Mesenchymal stem cell (in vitro differentiated cells and primary cell): ENCODE measurements around the gene ACTN4.
A peak's percentile ranks its signal among the peaks of the same experiment; 100 is the strongest.

Experiments
- DNase-seq: peaks from one replicate; pipeline ENCODE4 v3.0.0-alpha.2; 2013
- H2AFZ ChIP-seq: one replicate; pipeline ENCODE4 v1.6.1; 2013; ENCODE audit warnings: low read depth, mild to moderate bottlenecking, control low read depth, inconsistent platforms, low read length, moderate library complexity
- H2AK5ac ChIP-seq: 2 replicates; pipeline ENCODE4 v1.6.1; 2013; ENCODE audit warnings: low read length, moderate library complexity, mild to moderate bottlenecking, inconsistent platforms; ENCODE audit not compliant: severe bottlenecking
- H2BK120ac ChIP-seq: one replicate; pipeline ENCODE4 v1.6.1; 2013; ENCODE audit warnings: low read depth, mild to moderate bottlenecking, inconsistent platforms, low read length, moderate library complexity
- H2BK12ac ChIP-seq, 2 experiments: one replicate each; pipeline ENCODE4 v1.6.1; 2013; ENCODE audit warnings: inconsistent platforms in 2 of 2, low read length in 2 of 2, mild to moderate bottlenecking in 2 of 2, moderate library complexity in 2 of 2, control low read depth in 1 of 2
- H2BK15ac ChIP-seq: one replicate; pipeline ENCODE4 v1.6.1; 2013; ENCODE audit warnings: mild to moderate bottlenecking, low read depth, inconsistent platforms; ENCODE audit not compliant: poor library complexity, severe bottlenecking
- H2BK5ac ChIP-seq: 2 replicates; pipeline ENCODE4 v1.6.1; 2013; ENCODE audit warnings: low read depth, mild to moderate bottlenecking, low read length, control low read depth, inconsistent platforms; ENCODE audit not compliant: poor library complexity, severe bottlenecking
- H3K14ac ChIP-seq, 2 experiments: one replicate each; pipeline ENCODE4 v1.6.1; 2013; ENCODE audit warnings: inconsistent platforms in 2 of 2, low read length in 2 of 2, control low read depth in 1 of 2, mild to moderate bottlenecking in 1 of 2, moderate library complexity in 1 of 2
- H3K18ac ChIP-seq, 2 experiments: one replicate each; pipeline ENCODE4 v1.6.1; 2013; ENCODE audit warnings: inconsistent platforms in 2 of 2, low read length in 2 of 2, control low read depth in 1 of 2, low read depth in 1 of 2, mild to moderate bottlenecking in 1 of 2
- H3K23ac ChIP-seq, 2 experiments: one replicate each; pipeline ENCODE4 v1.6.1; 2013; ENCODE audit warnings: inconsistent platforms in 2 of 2, low read length in 2 of 2, mild to moderate bottlenecking in 2 of 2, moderate library complexity in 2 of 2, control low read depth in 1 of 2
- H3K27ac ChIP-seq: 2 replicates; pipeline ENCODE4 v1.5.1; 2013; ENCODE audit warnings: mild to moderate bottlenecking, moderate library complexity, low read length, control low read depth, inconsistent platforms; ENCODE audit not compliant: poor library complexity, severe bottlenecking
- H3K27me3 ChIP-seq, 2 experiments: 2 replicates each; pipeline versions ENCODE4 v1.6.1 to v1.7.0; 2013; ENCODE audit warnings: low read length in 2 of 2, mild to moderate bottlenecking in 2 of 2, moderate library complexity in 2 of 2, control low read depth in 1 of 2, inconsistent platforms in 1 of 2; ENCODE audit not compliant: control insufficient read depth in 1 of 2, insufficient read depth in 1 of 2
- H3K36me3 ChIP-seq, 2 experiments: 2 replicates each; pipeline versions ENCODE4 v1.6.1 to v1.7.0; 2013; ENCODE audit warnings: low read length in 2 of 2, control low read depth in 1 of 2, inconsistent platforms in 1 of 2, low read depth in 1 of 2, mild to moderate bottlenecking in 1 of 2; ENCODE audit not compliant: insufficient read depth in 2 of 2, control insufficient read depth in 1 of 2
- H3K4ac ChIP-seq, 2 experiments: one replicate each; pipeline ENCODE4 v1.6.1; 2013; ENCODE audit warnings: inconsistent platforms in 2 of 2, low read length in 2 of 2, mild to moderate bottlenecking in 2 of 2, moderate library complexity in 2 of 2, control low read depth in 1 of 2, low read depth in 1 of 2
- H3K4me1 ChIP-seq: 2 replicates; pipeline ENCODE4 v1.6.1; 2013; ENCODE audit warnings: low read depth, low read length, control low read depth; ENCODE audit not compliant: control insufficient read depth, insufficient read depth
- H3K4me2 ChIP-seq: 2 replicates; pipeline ENCODE4 v1.6.1; 2013; ENCODE audit warnings: low read length, mild to moderate bottlenecking, inconsistent platforms; ENCODE audit not compliant: poor library complexity, severe bottlenecking
- H3K4me3 ChIP-seq, 2 experiments: 2 replicates each; pipeline versions ENCODE4 v1.5.1 to v1.7.0; 2013; ENCODE audit warnings: low read length in 2 of 2, mild to moderate bottlenecking in 2 of 2, control low read depth in 1 of 2, low read depth in 1 of 2; ENCODE audit not compliant: insufficient read depth in 1 of 2
- H3K79me1 ChIP-seq: replicated peaks from 2 replicates; pipeline ENCODE4 v1.6.1; 2013; ENCODE audit warnings: mild to moderate bottlenecking, control low read depth, low read length, inconsistent platforms; ENCODE audit not compliant: poor library complexity, severe bottlenecking
- H3K9ac ChIP-seq: 2 replicates; pipeline ENCODE4 v1.7.0; 2013; ENCODE audit warnings: mild to moderate bottlenecking, low read length, moderate library complexity
- H3K9me3 ChIP-seq: 2 replicates; pipeline ENCODE4 v1.7.0; 2013; ENCODE audit warnings: mild to moderate bottlenecking, low read length; ENCODE audit not compliant: control insufficient read depth
- H4K8ac ChIP-seq: one replicate; pipeline ENCODE4 v1.6.1; 2013; ENCODE audit warnings: inconsistent platforms, mild to moderate bottlenecking, low read length, moderate library complexity
- H4K91ac ChIP-seq: one replicate; pipeline ENCODE4 v1.6.1; 2013; ENCODE audit warnings: mild to moderate bottlenecking, low read length, inconsistent platforms
- WGBS: methylation state at CpG from one replicate; pipeline ENCODE4 v1.1.7; 2013; ENCODE audit warnings: mixed read lengths; 5-methylcytosine and 5-hydroxymethylcytosine counted together

ACTN4 gene

DNA sequence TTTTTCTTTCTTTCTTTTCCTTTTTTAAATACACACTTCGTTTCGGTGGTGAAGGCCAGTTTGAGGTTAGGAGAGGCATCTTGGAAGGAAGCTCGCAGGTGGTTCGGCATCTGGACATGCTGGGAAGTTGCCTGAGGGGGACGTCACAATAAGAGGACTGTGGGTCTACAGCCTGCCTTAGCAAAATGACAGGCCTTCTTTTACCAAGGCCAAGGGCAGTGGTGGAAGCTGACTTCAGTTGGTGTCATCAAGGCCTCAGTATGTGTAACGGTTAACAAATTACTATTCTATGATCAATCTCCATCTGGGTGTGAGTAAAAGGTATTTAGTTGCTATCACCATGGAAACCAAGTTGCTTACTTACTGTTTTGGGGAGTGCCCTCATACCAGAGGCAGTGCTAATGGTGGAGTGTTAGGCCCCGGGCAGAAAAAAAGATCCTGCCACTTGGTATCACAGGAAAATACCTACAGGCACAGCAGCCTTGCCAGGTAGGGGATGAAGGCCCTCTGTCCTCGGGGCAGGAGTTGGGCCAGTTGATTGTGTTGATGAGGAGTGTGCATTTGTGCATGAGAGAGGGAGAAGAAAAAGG, 10.3 kb downstream of the ACTN4 start:
- peaks cover 10 to 12% of the 10 kb centered on the region in 2 experiments for H3K36me3 ChIP-seq
- peak overlapping the region in 1 of 2 experiments; percentile 54 for H3K4me3 ChIP-seq
- H2AFZ ChIP-seq = no peak overlapping the region
- H2BK15ac ChIP-seq = peak overlapping the region; percentile 74
- H3K9ac ChIP-seq = peak overlapping the region; percentile 92
- H3K14ac ChIP-seq = no peak overlapping the region
- peak overlapping the region; percentile 67 for H4K8ac ChIP-seq
- 66% methylated on average over 7 of the region's 8 CpGs for whole genome bisulfite sequencing
- peak overlapping the region; percentile 41 to 90 for H3K18ac ChIP-seq
- no peak overlapping the region for H2BK120ac ChIP-seq
- H3K4me1 ChIP-seq = peaks cover 34% of the 10 kb centered on the region
- H3K4me2 ChIP-seq = no peak overlapping the region
- no peaks in the 10 kb centered on the region for H3K27me3 ChIP-seq
- peak overlapping the region; percentile 87 for H2BK5ac ChIP-seq
- H3K79me1 ChIP-seq = no peaks in the 10 kb centered on the region
- H2AK5ac ChIP-seq = peak overlapping the region; percentile 32
- H3K23ac ChIP-seq = no peak overlapping the region
- peak overlapping the region in 1 of 2 experiments; percentile 79 for H3K4ac ChIP-seq
- peak; percentile 92 for DNase-seq
- no peaks in the 10 kb centered on the region for H3K9me3 ChIP-seq
- H3K27ac ChIP-seq = peak overlapping the region; percentile 91
- peak overlapping the region; percentile 83 for H4K91ac ChIP-seq
- no peak overlapping the region for H2BK12ac ChIP-seq

- Histone ChIP-seq H3K9me3 (no peaks in the 10 kb centered on the region), H3K36me3 (peaks cover 10 to 20% of the 10 kb centered on the region in 2 experiments), H3K27me3 (no peaks in the 10 kb centered on the region), H3K79me1 (no peaks in the 10 kb centered on the region), H3K4ac (peak overlapping the region; percentile 35 to 83), H2BK5ac (peak overlapping the region; percentile 81), H4K8ac (peak overlapping the region; percentile 45), H2AK5ac (peak overlapping the region; percentile 68), H3K9ac (peak overlapping the region; percentile 92), H3K14ac (peak overlapping the region in 1 of 2 experiments; percentile 35), H2BK120ac (peak overlapping the region; percentile 2), H2AFZ (no peak overlapping the region), H3K4me3 (peak overlapping the region in 1 of 2 experiments; percentile 62), H3K23ac (no peak overlapping the region), H3K4me2 (peak overlapping the region; percentile 42), H3K4me1 (peaks cover 41% of the 10 kb centered on the region), H4K91ac (peak overlapping the region; percentile 86), H3K27ac (peak overlapping the region; percentile 91), H2BK12ac (peak overlapping the region; percentile 38 to 61), H3K18ac (peak overlapping the region; percentile 56 to 89), H2BK15ac (peak overlapping the region; percentile 12)
- DNase-seq = peak; percentile 99
- WGBS = 30% methylated on average over 13 of the region's 15 CpGs
These were observed 11.2 kb downstream of the ACTN4 start for GRCh38 chr19:38658462-38659306.

DNA sequence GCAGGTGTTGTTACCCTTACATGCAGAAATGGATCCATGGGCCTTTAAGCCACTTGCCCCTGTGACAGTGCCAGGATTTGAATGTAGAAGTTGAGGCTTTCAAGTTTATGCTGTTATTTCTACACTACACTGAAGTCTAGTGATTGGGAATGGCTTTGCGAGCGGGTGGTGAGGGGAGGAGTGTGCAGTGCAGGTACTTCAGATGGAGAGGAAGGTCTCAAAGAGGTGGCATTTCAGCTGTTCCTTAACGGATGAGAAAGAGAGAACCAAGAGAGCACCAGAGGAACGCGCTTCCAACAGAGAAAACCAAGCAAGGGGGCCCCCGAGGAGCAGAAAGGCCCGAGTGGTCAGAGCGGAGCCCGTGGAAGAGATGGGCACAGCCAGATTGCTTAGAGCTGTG, 13.3 kb downstream of the ACTN4 start:
- Histone ChIP-seq H3K79me1 (no peaks in the 10 kb centered on the region), H4K91ac (peak overlapping the region; percentile 43), H3K4ac (peak overlapping the region in 1 of 2 experiments; percentile 40), H3K9me3 (no peaks in the 10 kb centered on the region), H3K14ac (no peak overlapping the region), H3K23ac (peak overlapping the region in 1 of 2 experiments; percentile 34), H3K9ac (no peak overlapping the region), H2AFZ (no peak overlapping the region), H3K4me1 (peaks cover 54% of the 10 kb centered on the region), H2BK120ac (no peak overlapping the region), H3K18ac (peak overlapping the region in 1 of 2 experiments; percentile 23), H3K27me3 (no peaks in the 10 kb centered on the region), H4K8ac (peak overlapping the region; percentile 35), H3K4me3 (no peak overlapping the region), H2BK12ac (peak overlapping the region; percentile 6 to 76), H2AK5ac (peak overlapping the region; percentile 33), H2BK15ac (no peak overlapping the region), H3K4me2 (no peak overlapping the region), H3K36me3 (peaks cover 5 to 33% of the 10 kb centered on the region in 2 experiments), H2BK5ac (no peak overlapping the region), H3K27ac (peak overlapping the region; percentile 69)
- WGBS = 92% methylated on average over 9 of the region's 9 CpGs
- DNase-seq = no peak

DNA sequence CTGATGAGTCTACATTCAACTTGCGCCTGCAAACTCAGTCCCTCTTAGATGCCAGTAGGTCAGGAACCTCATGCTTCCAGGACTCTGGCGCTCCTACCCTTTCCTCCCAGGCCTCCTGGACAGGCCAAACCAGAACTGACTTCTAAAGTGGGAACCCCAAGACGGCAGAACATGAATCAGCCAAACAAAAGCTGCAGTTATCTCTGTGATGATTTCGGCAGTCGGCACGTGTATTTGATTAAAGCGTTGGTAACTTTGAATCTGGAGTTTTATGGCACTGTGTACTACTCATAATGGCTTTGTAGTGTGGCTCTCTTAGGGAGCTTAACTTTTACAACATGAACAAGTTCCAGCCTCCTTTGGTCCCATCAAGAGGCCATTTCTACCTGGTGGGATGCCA, 13.7 kb downstream of the ACTN4 start:
- Histone ChIP-seq H3K36me3 (peaks cover 5 to 34% of the 10 kb centered on the region in 2 experiments), H2AFZ (no peak overlapping the region), H3K4me1 (peaks cover 56% of the 10 kb centered on the region), H3K18ac (no peak overlapping the region), H3K4ac (no peak overlapping the region), H2BK5ac (no peak overlapping the region), H3K4me3 (no peak overlapping the region), H3K23ac (peak overlapping the region in 1 of 2 experiments; percentile 34), H3K14ac (no peak overlapping the region), H2BK15ac (no peak overlapping the region), H4K8ac (no peak overlapping the region), H3K4me2 (no peak overlapping the region), H3K27me3 (no peaks in the 10 kb centered on the region), H2BK120ac (peak overlapping the region; percentile 27), H2AK5ac (peak overlapping the region; percentile 33), H4K91ac (peak overlapping the region; percentile 43), H3K9me3 (no peaks in the 10 kb centered on the region), H2BK12ac (peak overlapping the region; percentile 6 to 21), H3K79me1 (no peaks in the 10 kb centered on the region), H3K27ac (peak overlapping the region; percentile 69), H3K9ac (no peak overlapping the region)
- DNase-seq = no peak
- 69% methylated on average over 7 of the region's 7 CpGs for WGBS
